Mucosa of descending colon (tissue), 3 donors: ENCODE results near the gene RFLNA. TPM values are rescaled to one million over a fixed set of nuclear protein-coding genes. Genes with fewer than 3 reads are reported as not detected.
"Not testable (repeated sequence)": the region's sequence is repeated elsewhere in the genome, so short reads cannot be mapped to it uniquely, and the experiment has no call there.

Source experiments
- ATAC-seq: fragments of 200-7000 bp; cut with Tn5 transposase; one replicate; pipeline ENCODE4 v1.9.1; 2020; ENCODE audit warnings: mild to moderate bottlenecking, moderate library complexity
- DNase-seq, 3 donors: peaks; one replicate each; pipeline ENCODE4 v3.0.0-alpha.2; 2020
- H3K36me3 ChIP-seq: fragments of 200-600 bp; one replicate; pipeline ENCODE4 v1.8.0; 2021; ENCODE audit warnings: low read depth, mild to moderate bottlenecking
- H3K4me1 ChIP-seq: fragments of 200-600 bp; one replicate; pipeline ENCODE4 v1.8.0; 2021; ENCODE audit warnings: low read depth, mild to moderate bottlenecking
- H3K4me3 ChIP-seq: fragments of 200-600 bp; one replicate; pipeline ENCODE4 v1.8.0; 2021; ENCODE audit warnings: mild to moderate bottlenecking
- H3K9me3 ChIP-seq: fragments of 200-600 bp; one replicate; pipeline ENCODE4 v1.8.0; 2021; ENCODE audit warnings: mild to moderate bottlenecking
- intact Hi-C, 2 donors: fragments of 100-400 bp; cut with DNase I in 1 of 2; cut with micrococcal nuclease in 1 of 2; formaldehyde crosslinking; loops; one replicate each; pipeline versions ENCODE4 v1.11.0 to v1.11.1; 2022; cut with DNase I, micrococcal nuclease
- total RNA-seq, 3 donors: library from RNA; stranded (reverse); fragmentation: NEBNext Ultra II Directional in 2 of 3; extraction: Animal tissue kit (Norgen Biotek cat#: 25700) in 2 of 3; gene quantifications; one replicate each; pipeline versions ENCODE4 v1.2.1 to v1.2.4, GENCODE V29; 2021 to 2023
- TF ChIP-seq, protein P1 (sequence below): fragments of 200-600 bp; IDR thresholded peaks from one replicate; pipeline ENCODE4 v1.8.0; 2022; ENCODE audit warnings: antibody characterized with exemption, mild to moderate bottlenecking
- donor health status: DM: no; HTN: no; CAD: no; lungs with moderate emphysema.
- donor health status: DM: no; HTN: no; CAD: no.
- donor health status: DM: no; HTN: yes; CAD: no.

The RFLNA gene
- total RNA-seq, 3 donors from 2014 or later = 18.0 to 74.5 (median 36.0) TPM

DNA sequence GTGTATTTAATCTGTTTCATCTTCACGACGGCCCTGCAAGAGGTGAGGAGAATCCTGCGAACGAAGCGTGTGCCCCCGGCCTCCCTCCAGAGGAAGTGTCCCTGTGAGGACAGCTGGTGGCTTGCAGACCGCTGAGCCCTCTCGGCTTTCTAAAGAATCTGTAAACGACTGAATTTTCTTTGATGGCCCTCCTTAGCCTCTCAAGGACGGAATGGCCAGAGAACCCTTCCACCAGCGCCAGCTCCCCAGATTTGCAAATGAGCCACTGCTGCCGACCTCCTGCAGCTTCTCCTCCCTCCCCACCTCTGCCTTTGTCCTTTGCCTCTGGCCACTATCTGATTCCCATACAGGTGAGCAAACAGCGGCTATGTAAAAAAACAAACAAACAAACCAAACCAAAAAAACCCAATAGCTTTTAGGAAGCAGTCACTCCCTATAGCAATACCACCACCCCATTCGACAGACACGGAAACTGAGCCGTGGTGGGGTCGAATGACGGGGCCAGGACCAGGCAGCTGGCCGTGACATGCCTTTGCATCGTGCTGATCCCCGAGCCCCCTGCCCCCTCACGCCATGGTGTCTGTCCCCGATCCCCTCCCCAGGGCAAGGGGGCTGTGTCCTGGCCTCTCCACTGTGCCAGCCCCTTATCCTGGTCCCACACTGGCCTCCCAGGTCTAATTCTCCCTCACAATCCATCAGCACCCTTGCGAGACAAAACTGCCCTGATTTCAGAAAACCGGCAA lies 23.6 kb downstream of the RFLNA start:
- peak in 1 of 3 donors; percentile 16 for DNase-seq
- H3K4me1 ChIP-seq = no peaks in the 10 kb centered on the region
- no peak overlapping the region for H3K4me3 ChIP-seq
- intact Hi-C loops = loop anchor here (5.0 to 10.0 kb wide), 2 partner anchors 264 to 276 kb away; no protein-coding TSS in a partner anchor
- TF ChIP-seq, protein P1, sequence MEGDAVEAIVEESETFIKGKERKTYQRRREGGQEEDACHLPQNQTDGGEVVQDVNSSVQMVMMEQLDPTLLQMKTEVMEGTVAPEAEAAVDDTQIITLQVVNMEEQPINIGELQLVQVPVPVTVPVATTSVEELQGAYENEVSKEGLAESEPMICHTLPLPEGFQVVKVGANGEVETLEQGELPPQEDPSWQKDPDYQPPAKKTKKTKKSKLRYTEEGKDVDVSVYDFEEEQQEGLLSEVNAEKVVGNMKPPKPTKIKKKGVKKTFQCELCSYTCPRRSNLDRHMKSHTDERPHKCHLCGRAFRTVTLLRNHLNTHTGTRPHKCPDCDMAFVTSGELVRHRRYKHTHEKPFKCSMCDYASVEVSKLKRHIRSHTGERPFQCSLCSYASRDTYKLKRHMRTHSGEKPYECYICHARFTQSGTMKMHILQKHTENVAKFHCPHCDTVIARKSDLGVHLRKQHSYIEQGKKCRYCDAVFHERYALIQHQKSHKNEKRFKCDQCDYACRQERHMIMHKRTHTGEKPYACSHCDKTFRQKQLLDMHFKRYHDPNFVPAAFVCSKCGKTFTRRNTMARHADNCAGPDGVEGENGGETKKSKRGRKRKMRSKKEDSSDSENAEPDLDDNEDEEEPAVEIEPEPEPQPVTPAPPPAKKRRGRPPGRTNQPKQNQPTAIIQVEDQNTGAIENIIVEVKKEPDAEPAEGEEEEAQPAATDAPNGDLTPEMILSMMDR = no peak
- H3K36me3 ChIP-seq = no peaks in the 10 kb centered on the region
- peaks cover 2% of the 10 kb centered on the region for H3K9me3 ChIP-seq
- ATAC-seq = no peak

DNA sequence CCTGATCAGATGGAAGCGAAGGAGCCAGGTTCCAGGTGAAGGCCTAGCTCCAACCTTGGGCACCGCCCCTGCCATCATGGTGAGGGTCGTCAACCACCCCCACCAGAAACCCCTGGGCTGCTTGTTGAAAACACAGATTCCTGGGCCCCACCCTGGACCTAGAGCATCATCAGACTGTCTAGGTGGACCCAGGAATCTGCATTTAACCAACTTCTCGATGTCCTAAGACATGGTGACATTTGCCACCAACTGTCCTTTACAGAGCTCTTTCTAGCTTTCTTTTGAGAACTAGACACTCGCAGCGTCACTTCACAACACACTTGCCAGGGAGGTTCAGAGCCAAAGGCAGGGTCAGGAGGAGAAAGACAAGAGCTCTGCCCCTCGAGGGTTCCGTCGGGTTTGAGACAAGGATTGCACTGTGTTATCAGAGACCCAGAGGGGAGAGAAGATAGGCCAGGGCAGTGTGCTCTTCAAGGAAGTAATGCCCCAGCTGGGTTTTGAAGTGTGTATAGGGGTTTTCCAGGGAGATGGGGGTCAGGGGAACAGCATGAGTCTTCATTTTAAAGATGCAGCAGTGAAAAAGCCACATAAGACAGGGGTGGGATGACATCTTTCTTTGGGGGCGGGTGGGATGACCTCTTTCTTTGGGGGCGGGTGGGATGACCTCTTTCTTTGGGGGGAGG lies 24.6 kb downstream of the RFLNA start:
- TF ChIP-seq, protein P1 = no peak
- intact Hi-C loops = loop anchor here (5.0 to 10.0 kb wide), 2 partner anchors 265 to 277 kb away; no protein-coding TSS in a partner anchor
- Histone ChIP-seq H3K4me1 (no peaks in the 10 kb centered on the region), H3K4me3 (no peak overlapping the region), H3K9me3 (peaks cover 11% of the 10 kb centered on the region), H3K36me3 (no peaks in the 10 kb centered on the region)
- ATAC-seq = no peak
- DNase-seq = peak in 1 of 3 donors; percentile 12

DNA sequence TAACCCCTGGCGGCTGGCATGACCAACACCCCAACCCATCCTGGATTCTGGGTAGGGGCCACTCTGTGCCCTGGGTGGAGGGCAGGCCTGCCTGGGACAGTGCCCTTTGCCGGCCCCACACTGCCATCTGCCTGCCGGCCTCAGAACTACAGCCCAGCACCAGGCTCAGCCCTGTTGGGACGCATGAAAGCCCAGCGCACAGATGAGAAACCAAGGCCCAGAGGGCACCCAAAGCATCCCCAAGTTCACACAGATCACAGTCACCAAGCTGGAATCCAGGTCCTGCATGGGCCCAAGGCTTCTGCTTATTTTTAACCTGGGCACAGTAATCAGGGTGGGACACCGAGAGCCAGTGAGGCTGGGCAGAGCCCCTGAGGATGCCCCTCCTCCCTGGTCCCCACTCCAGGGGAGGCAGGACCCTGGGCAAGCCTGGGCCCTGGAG lies 26.2 kb downstream of the RFLNA start:
- TF ChIP-seq, protein P1 = peak; percentile 91

DNA sequence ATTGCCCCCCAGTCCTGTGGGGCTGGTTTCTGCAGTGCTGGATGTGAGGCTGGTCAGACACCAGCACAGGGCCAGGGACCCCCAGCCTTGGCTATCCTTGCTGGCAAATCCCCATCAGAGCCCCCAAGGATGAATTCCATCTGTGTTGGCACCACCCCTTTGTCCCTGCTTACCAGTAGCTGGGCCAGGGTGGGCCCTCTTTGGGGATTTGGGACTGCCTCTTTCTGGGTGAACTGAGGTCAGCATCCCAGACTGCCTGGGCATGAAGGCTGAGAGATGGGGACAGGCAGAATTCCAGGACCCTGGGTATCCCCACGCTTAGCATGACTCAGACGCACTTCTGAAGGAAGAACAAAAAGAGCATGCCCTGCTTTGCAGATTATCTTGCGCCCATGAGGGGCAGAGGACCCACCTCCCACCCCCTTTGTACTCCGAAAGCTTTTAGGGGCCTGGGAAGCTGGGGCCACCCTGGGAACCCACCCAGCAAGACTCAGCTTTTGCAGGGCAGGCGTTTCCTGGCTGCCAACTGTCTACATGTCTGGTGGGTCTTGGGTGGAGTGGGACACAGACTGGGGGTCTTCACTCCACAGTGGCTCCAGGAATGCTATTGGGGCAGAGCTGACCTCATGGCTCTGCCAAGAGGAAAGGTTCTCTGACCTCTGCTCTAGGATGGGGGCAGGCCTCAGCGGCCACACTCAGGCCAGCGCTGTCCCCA lies 26.8 kb downstream of the RFLNA start:
- TF ChIP-seq, protein P1 = no peak
- peaks cover 11% of the 10 kb centered on the region for H3K9me3 ChIP-seq
- H3K4me3 ChIP-seq = no peak overlapping the region
- intact Hi-C loops = no loop called here
- no peaks in the 10 kb centered on the region for H3K36me3 ChIP-seq
- DNase-seq (peak in 1 of 3 donors; percentile 31), ATAC-seq (peak; percentile 12)
- no peaks in the 10 kb centered on the region for H3K4me1 ChIP-seq

More for the DNA sequence above, 26.2 kb downstream of the RFLNA start:
- DNase-seq (peak in 2 of 3 donors; percentile 84 to 87), ATAC-seq (peak; percentile 89)
- Histone ChIP-seq H3K4me1 (no peaks in the 10 kb centered on the region), H3K4me3 (no peak overlapping the region), H3K9me3 (peaks cover 11% of the 10 kb centered on the region), H3K36me3 (no peaks in the 10 kb centered on the region)
- intact Hi-C loops = no loop called here

DNA sequence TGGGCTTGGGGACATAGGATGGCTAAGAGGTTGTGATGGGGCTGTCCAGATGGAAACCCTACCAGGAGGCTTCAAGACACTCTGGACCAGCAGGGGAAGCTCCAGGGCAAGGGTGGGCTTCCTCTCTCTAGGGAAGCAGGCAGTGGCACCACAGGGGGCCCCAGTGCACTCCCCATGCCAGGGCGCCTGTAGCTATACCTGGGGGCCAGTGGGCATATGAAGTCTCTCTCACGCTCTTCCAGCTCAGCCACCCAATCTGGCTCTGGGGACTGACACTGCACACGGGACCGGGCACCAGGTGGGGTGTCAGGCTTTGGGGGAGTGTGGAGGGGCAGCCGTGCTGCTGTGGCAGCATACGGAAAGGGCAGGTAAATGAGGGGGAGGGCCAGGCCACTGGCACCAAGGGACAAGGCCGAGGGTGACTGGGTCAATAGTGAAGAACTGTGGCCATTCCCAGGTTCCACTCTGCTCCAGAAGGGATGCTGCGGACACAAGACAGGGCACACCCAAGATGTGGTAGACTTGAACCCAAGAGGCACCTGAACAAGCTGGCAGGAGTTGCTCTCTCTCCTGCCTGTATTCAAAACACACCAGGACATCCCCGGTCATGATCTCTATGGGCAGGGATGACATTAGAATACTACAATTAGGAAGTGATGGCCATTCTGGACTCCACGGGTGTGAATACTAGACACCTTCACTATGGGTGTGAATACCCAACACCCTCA lies 27.5 kb downstream of the RFLNA start:
- Histone ChIP-seq H3K4me3 (no peak overlapping the region), H3K36me3 (no peaks in the 10 kb centered on the region), H3K4me1 (peaks cover 3% of the 10 kb centered on the region), H3K9me3 (peaks cover 11% of the 10 kb centered on the region)
- intact Hi-C loops = no loop called here
- ATAC-seq = peak; percentile 7
- DNase-seq = no peak
- TF ChIP-seq, protein P1 = no peak

DNA sequence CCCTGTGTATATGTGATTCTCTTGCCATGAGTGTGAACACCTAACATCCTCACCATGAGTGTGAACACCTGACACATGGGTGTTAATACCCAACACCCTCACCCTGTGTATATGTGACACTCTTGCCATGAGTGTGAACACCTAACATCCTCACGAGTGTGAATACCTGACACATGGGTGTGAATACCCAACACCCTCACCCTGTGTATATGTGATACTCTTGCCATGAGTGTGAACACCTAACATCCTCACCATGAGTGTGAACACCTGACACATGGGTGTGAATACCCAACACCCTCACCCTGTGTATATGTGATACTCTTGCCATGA lies 28.1 kb downstream of the RFLNA start:
- not testable (repeated sequence) for ATAC-seq, H3K4me1 ChIP-seq

More for the DNA sequence above, 28.1 kb downstream of the RFLNA start:
- H3K36me3 ChIP-seq, intact Hi-C loops, DNase-seq, H3K4me3 ChIP-seq: not testable (repeated sequence)
- peaks cover 11% of the 10 kb centered on the region for H3K9me3 ChIP-seq
